IMR-90 (cell line): ENCODE data around the gene CNTNAP1. TPM values are rescaled to one million over a fixed set of nuclear protein-coding genes. Genes with fewer than 3 reads are reported as not detected.

ENCODE experiments used
- ATAC-seq: fragments of 200-7000 bp; cut with Tn5 transposase; 2 replicates; pipeline ENCODE4 v1.9.1; 2020; ENCODE audit warnings: low read depth, mild to moderate bottlenecking, moderate library complexity
- BruUV-seq: library from RNA; stranded (reverse); fragments of 400-500 nt; replicated peaks from 2 replicates; lab custom pipeline; 2021; lab: Mats Ljungman, UMichigan
- CTCF ChIA-PET: fragments of 300-600 bp; formaldehyde crosslinking; extraction: SDS; loops from one replicate; lab custom pipeline; 2021; ENCODE audit warnings: antibody characterized with exemption; lab: Yijun Ruan, JAX
- POLR2A ChIA-PET: fragments of 300-600 bp; sonication (Branson Sonifier 250); formaldehyde crosslinking; loops from one replicate; lab custom pipeline; 2022; ENCODE audit warnings: antibody characterized with exemption; ENCODE audit not compliant: unreplicated experiment; lab: Charles Lee
- DNase-seq: peaks from one replicate; pipeline ENCODE4 v3.0.0; 2013
- H2AFZ ChIP-seq: replicated peaks from 2 replicates; pipeline ENCODE3; 2013; ENCODE audit warnings: low read length, mild to moderate bottlenecking; ENCODE audit not compliant: poor library complexity
- H2AK5ac ChIP-seq: 2 replicates; pipeline ENCODE4 v1.6.1; 2013; ENCODE audit warnings: low read depth, low read length, inconsistent platforms
- H2AK9ac ChIP-seq: replicated peaks from 2 replicates; pipeline ENCODE3; 2013; ENCODE audit warnings: mild to moderate bottlenecking, low read depth, low read length, moderate library complexity; ENCODE audit not compliant: poor library complexity
- H2BK120ac ChIP-seq: 2 replicates; pipeline ENCODE4 v1.6.1; 2013; ENCODE audit warnings: low read depth, low read length, inconsistent platforms
- H2BK15ac ChIP-seq: 3 replicates; pipeline ENCODE4 v1.6.1; 2013; ENCODE audit warnings: low read depth, low read length, inconsistent platforms
- H2BK20ac ChIP-seq: 2 replicates; pipeline ENCODE4 v1.6.1; 2013; ENCODE audit warnings: low read depth, mild to moderate bottlenecking, inconsistent platforms, low read length, moderate library complexity
- H2BK5ac ChIP-seq: 2 replicates; pipeline ENCODE4 v1.6.1; 2013; ENCODE audit warnings: mild to moderate bottlenecking, low read depth, low read length, inconsistent platforms; ENCODE audit not compliant: poor library complexity, severe bottlenecking
- H3K14ac ChIP-seq: replicated peaks from 2 replicates; pipeline ENCODE4 v1.6.1; 2013; ENCODE audit warnings: low read depth, low read length, inconsistent platforms
- H3K18ac ChIP-seq: 2 replicates; pipeline ENCODE4 v1.6.1; 2013; ENCODE audit warnings: low read depth, low read length, control low read depth
- H3K23ac ChIP-seq: 2 replicates; pipeline ENCODE4 v1.6.1; 2013; ENCODE audit warnings: low read depth, low read length, inconsistent platforms
- H3K27ac ChIP-seq: 2 replicates; pipeline ENCODE4 v1.5.1; 2013; ENCODE audit warnings: mild to moderate bottlenecking, control low read depth, low read length; ENCODE audit not compliant: insufficient read depth
- H3K27me3 ChIP-seq: 2 replicates; pipeline ENCODE4 v1.6.1; 2013; ENCODE audit warnings: low read length; ENCODE audit not compliant: control insufficient read depth, insufficient read depth
- H3K36me3 ChIP-seq: 2 replicates; pipeline ENCODE4 v1.6.1; 2013; ENCODE audit warnings: low read length, mixed read lengths; ENCODE audit not compliant: control insufficient read depth, insufficient read depth
- H3K4ac ChIP-seq: 2 replicates; pipeline ENCODE4 v1.6.1; 2013; ENCODE audit warnings: low read depth, low read length, inconsistent platforms
- H3K4me1 ChIP-seq: 2 replicates; pipeline ENCODE4 v1.6.1; 2013; ENCODE audit warnings: low read length, mixed read lengths; ENCODE audit not compliant: control insufficient read depth, insufficient read depth
- H3K4me2 ChIP-seq: 2 replicates; pipeline ENCODE4 v1.6.1; 2013; ENCODE audit warnings: low read depth, mild to moderate bottlenecking, control low read depth, low read length, moderate library complexity
- H3K4me3 ChIP-seq: 2 replicates; pipeline ENCODE4 v1.5.1; 2013; ENCODE audit warnings: low read depth, mild to moderate bottlenecking, control low read depth, low read length, moderate library complexity; ENCODE audit not compliant: insufficient read depth
- H3K56ac ChIP-seq: 2 replicates; pipeline ENCODE4 v1.6.1; 2013; ENCODE audit warnings: low read length, inconsistent platforms; ENCODE audit not compliant: insufficient read depth; ENCODE audit errors: extremely low read depth
- H3K79me1 ChIP-seq, 2 experiments: 2 replicates each; pipeline ENCODE4 v1.6.1; 2013; ENCODE audit warnings: low read length in 2 of 2, inconsistent platforms in 1 of 2, low read depth in 1 of 2
- H3K9ac ChIP-seq: 2 replicates; pipeline ENCODE4 v1.6.1; 2013; ENCODE audit warnings: low read depth, low read length, control low read depth
- H3K9me1 ChIP-seq: 2 replicates; pipeline ENCODE4 v1.6.1; 2013; ENCODE audit warnings: low read length, inconsistent platforms; ENCODE audit not compliant: insufficient read depth
- H3K9me3 ChIP-seq: 2 replicates; pipeline ENCODE4 v1.6.1; 2013; ENCODE audit warnings: low read length; ENCODE audit not compliant: control insufficient read depth, insufficient read depth
- H4K20me1 ChIP-seq: 2 replicates; pipeline ENCODE4 v1.6.1; 2013; ENCODE audit warnings: low read length, inconsistent platforms; ENCODE audit not compliant: insufficient read depth
- H4K5ac ChIP-seq: 2 replicates; pipeline ENCODE4 v1.6.1; 2013; ENCODE audit warnings: mild to moderate bottlenecking, low read depth, low read length, control low read depth
- H4K8ac ChIP-seq, 2 experiments: 2 replicates each; pipeline ENCODE4 v1.6.1; 2013; ENCODE audit warnings: low read depth in 2 of 2, low read length in 2 of 2, control low read depth in 1 of 2, inconsistent platforms in 1 of 2
- H4K91ac ChIP-seq: 2 replicates; pipeline ENCODE4 v1.6.1; 2013; ENCODE audit warnings: low read depth, low read length, inconsistent platforms; ENCODE audit not compliant: insufficient read depth
- BHLHE40 ChIP-seq: fragments of 150-350 bp; IDR thresholded peaks from 2 replicates; pipeline ENCODE4 v1.6.1; 2016; ENCODE audit warnings: mild to moderate bottlenecking, low read depth, low read length
- CEBPB ChIP-seq: IDR thresholded peaks from 2 replicates; pipeline ENCODE4 v1.6.1; 2012; ENCODE audit warnings: low read depth, low read length, improper control_type of control experiment
- MAFK ChIP-seq: IDR thresholded peaks from 2 replicates; pipeline ENCODE4 v1.6.1; 2012; ENCODE audit warnings: low read depth, low read length, improper control_type of control experiment
- MAZ ChIP-seq: IDR thresholded peaks from 2 replicates; pipeline ENCODE4 v1.6.1; 2012; ENCODE audit warnings: low read depth, mild to moderate bottlenecking, low read length, improper control_type of control experiment, moderate library complexity, borderline replicate concordance
- WGBS, 2 experiments: methylation state at CpG; one replicate each; pipeline versions ENCODE4 v1.1.5 to v1.1.7; 2013; ENCODE audit warnings: missing lambda C conversion rate in 2 of 2; ENCODE audit not compliant: insufficient read length in 1 of 2; ENCODE audit errors: extremely low coverage in 2 of 2; 5-methylcytosine and 5-hydroxymethylcytosine counted together
- dilution Hi-C: fragments of 300-500 bp; cut with HindIII; formaldehyde crosslinking; loops from one replicate; pipeline ENCODE4 v1.14.3; 2018; ENCODE audit warnings: low sequenced_read_pairs; ENCODE audit not compliant: unreplicated experiment
- in situ Hi-C: fragments of 300-500 bp; cut with MboI; formaldehyde crosslinking; loops from 3 replicates; pipeline ENCODE4 v1.14.3; 2019; ENCODE audit warnings: low sequenced_read_pairs, inconsistent platforms, mixed read lengths
- intact Hi-C: fragments of 100-400 bp; cut with micrococcal nuclease; formaldehyde crosslinking; loops from 2 replicates; pipeline ENCODE4 v1.10.0; 2022
- polyA plus RNA-seq, 3 experiments: library from polyadenylated mRNA; depleted of rRNA; stranded (reverse); fragments of >200 nt; gene quantifications; 2 replicates each; pipeline ENCODE4 v1.2.3, GENCODE V29; 2012; ENCODE audit warnings: low replicate concordance in 1 of 3
- total RNA-seq: library from RNA; depleted of rRNA; stranded (reverse); fragments of >200 nt; gene quantifications from 2 replicates; pipeline ENCODE4 v1.2.3, GENCODE V29; 2012
- TF ChIP-seq, protein P1 (sequence below): fragments of 150-350 bp; IDR thresholded peaks from 2 replicates; pipeline ENCODE4 v1.6.1; 2016; ENCODE audit warnings: low read depth, mild to moderate bottlenecking, low read length, moderate library complexity, borderline replicate concordance

The CNTNAP1 gene
- total and polyA plus RNA-seq, 2 of the 4 experiments (the other 2 are of a cell fraction): 12.2 to 72.2 TPM

DNA sequence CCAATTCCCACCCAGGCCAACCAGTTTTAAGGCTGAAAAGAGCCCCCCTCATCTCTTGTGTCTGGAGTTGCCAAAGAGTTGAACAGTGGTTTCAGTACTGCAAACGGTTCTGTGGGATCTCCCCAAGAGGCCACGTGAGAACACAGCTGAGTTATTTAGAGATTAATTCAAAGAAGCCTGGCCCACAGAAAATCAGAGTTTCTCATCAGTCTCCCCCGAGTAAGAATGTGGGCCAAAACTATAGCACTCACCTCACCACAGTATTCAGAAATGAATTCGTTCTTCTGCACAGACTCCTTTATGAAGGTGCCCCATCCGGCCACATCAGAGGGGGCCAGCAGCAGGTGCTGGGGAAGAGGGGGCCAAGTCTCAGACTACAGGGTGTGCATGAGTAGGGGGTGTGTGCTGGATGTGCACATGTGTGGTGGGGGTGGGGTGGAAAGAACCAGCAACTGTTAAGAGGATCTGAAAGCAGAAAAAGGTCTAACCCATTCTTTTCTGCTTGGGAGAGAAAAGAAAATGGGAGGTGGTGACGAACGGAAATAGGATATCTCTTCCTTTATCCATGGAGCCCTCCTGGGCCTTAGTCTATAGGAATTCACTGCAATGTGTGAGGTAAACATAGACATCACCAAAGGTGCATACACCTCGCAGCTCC, 22.6 kb downstream of the CNTNAP1 start:
- no peak overlapping the region for H2BK5ac ChIP-seq
- no peak overlapping the region for H3K23ac ChIP-seq
- no peak overlapping the region for H3K56ac ChIP-seq
- no peak overlapping the region for H3K4ac ChIP-seq
- DNase-seq (no peak), ATAC-seq (no peak)
- no peak overlapping the region for H3K4me3 ChIP-seq
- H4K5ac ChIP-seq: no peak overlapping the region
- no peaks in the 10 kb centered on the region for H3K9me1 ChIP-seq
- H3K9me3 ChIP-seq: no peaks in the 10 kb centered on the region
- H4K20me1 ChIP-seq: no peaks in the 10 kb centered on the region
- peaks cover 68% of the 10 kb centered on the region for H3K36me3 ChIP-seq
- POLR2A ChIA-PET: no interaction called here
- BruUV-seq: no TSS peak
- no peak overlapping the region for H2AK9ac ChIP-seq
- in situ Hi-C loops: no loop called here
- H2AK5ac ChIP-seq: no peak overlapping the region
- 80% methylated on average over 1 of the region's 8 CpGs; no CpG with 5 or more reads in 1 of the 2 experiments for WGBS, 2 experiments
- intact Hi-C loops: no loop called here
- CTCF ChIA-PET: interaction anchor here (0.6 kb wide), 1 partner anchor 21 kb away, joined by 5 read pairs; no protein-coding TSS in a partner anchor
- no peak for TF ChIP-seq CEBPB
- no peak for TF ChIP-seq BHLHE40
- TF ChIP-seq, protein P1, sequence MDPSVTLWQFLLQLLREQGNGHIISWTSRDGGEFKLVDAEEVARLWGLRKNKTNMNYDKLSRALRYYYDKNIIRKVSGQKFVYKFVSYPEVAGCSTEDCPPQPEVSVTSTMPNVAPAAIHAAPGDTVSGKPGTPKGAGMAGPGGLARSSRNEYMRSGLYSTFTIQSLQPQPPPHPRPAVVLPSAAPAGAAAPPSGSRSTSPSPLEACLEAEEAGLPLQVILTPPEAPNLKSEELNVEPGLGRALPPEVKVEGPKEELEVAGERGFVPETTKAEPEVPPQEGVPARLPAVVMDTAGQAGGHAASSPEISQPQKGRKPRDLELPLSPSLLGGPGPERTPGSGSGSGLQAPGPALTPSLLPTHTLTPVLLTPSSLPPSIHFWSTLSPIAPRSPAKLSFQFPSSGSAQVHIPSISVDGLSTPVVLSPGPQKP: no peak
- TF ChIP-seq MAFK: no peak
- no peak for TF ChIP-seq MAZ
- no peak overlapping the region for H3K4me2 ChIP-seq
- no peak overlapping the region for H3K9ac ChIP-seq
- no peak overlapping the region for H2AFZ ChIP-seq
- H2BK20ac ChIP-seq: no peak overlapping the region
- no peak overlapping the region for H4K8ac ChIP-seq
- H3K14ac ChIP-seq: no peak overlapping the region
- no peak overlapping the region for H3K27ac ChIP-seq
- H3K4me1 ChIP-seq: no peaks in the 10 kb centered on the region
- no peaks in the 10 kb centered on the region for H3K27me3 ChIP-seq
- no peak overlapping the region for H4K91ac ChIP-seq
- H2BK15ac ChIP-seq: no peak overlapping the region
- H3K18ac ChIP-seq: no peak overlapping the region
- H3K79me1 ChIP-seq: no peaks in the 10 kb centered on the region
- no peak overlapping the region for H2BK120ac ChIP-seq
- dilution Hi-C loops: no loop called here
